GM21825 (cell line): ENCODE data around the gene THOC5.
"Not testable (repeated sequence)": the region's sequence is repeated elsewhere in the genome, so short reads cannot be mapped to it uniquely, and the experiment has no call there.

Source experiments
- ATAC-seq: cut with Tn5 transposase; IDR thresholded peaks from one replicate; pipeline ENCODE4 v1.9.1; 2021; ENCODE audit warnings: mild to moderate bottlenecking, moderate library complexity; ENCODE audit not compliant: unreplicated experiment

Gene THOC5

DNA sequence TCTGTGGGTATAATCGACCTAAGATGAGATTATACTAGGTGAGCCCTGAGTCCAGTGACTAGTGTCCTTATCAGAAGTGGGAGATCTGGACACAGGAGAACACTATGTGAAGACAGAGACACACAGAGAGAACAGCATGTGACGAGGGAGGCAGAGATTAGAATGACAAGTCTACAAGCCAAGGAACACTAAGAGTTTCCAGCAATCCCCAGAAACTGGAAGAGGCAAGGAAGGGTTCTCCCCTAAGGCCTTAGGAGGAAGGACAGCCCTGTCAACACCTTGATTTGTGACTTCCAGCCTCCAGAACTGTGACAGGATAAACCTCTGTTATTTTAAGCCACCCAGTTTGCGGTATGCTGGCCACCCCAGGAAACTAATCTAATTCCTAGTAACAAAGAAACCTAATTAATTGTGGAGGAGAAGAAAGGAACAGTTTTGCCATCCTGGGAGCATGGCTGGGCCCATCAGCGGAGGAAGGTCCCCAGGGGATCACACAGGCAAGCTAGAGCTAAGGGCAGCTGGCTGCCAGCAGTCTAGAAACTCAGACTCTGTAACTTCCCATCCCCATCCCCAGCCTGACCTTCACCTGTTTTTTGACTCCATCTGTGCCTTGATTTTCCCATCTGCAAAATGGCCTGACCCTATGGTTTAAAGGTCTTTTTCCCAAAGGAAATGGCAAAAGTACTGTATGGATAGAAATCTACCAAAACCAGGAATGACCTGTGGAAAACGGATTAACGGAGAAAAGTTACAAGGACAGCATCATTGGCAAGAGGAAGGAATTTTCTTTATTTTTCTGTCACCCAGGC is 10.3 kb upstream of the THOC5 start:
- no peak for ATAC-seq

DNA sequence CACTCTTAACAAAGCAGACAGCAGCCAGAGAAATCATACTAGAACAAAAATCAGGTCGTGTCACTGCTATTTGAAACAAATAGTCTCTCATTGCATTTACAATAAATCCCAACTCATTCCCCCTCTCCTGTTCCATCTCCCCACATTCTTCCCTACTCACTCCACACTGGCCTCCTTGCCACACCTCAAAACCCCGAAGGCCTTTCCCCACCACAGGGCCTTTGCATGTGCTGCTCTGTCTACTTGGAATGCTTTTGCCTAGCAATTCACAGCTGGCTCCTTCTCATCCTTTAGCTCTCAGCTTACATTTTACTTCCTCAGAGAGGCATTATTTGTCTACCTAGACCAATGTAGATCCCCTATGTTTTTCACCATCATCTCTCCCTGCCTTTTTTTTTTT is 6.3 kb upstream of the THOC5 start:
- ATAC-seq: no peak

DNA sequence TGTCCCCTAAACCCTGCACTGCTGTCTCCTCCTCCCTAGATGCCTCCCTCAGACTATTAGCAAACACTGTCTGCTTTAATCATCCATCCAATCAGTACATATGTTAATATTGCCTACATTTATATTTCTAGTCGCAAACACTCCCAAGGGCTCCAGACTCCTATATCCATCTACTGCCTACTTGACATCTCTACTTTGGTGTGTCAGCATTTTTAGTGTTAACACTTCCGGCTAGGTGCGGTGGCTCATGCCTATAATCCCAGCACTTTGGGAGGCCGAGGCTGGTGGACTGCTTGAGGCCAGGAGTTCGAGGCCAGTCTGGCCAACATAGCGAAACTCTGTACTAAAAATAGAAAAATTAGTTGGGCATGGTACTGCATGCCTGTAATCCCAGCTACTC is 5.5 kb upstream of the THOC5 start:
- no peak for ATAC-seq

DNA sequence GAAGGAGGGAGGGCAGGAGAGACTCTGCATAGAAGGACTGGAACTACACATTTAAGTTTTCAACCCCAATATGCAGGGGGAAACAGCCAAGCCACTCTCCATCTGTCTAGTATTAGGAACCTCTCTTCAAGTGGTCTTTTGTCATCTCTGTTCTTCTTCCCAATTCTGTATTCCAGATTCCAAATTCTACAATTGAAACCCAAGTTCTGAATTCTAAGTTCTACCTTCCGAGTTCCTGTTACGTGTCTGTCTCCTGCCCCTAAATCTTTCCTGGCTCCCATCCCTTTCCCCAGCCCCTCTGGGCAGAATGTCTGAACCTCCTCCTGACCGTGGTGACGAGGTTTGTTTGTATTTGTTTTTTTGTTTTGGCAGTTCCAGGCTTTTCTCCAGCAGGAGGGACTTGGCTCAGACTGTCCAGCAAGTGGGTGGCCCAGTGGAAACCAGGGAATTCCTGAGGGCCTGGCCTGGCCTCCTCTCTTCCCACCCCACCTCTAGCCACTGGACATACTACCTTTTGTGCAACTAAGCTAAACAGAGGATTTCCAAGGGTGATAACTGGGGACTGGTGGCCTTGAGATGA is 1.6 kb upstream of the THOC5 start:
- ATAC-seq: no peak

- ATAC-seq: not testable (repeated sequence)
These were observed 1.2 kb downstream of the THOC5 start for GRCh38 chr22:29552357-29552756.

DNA sequence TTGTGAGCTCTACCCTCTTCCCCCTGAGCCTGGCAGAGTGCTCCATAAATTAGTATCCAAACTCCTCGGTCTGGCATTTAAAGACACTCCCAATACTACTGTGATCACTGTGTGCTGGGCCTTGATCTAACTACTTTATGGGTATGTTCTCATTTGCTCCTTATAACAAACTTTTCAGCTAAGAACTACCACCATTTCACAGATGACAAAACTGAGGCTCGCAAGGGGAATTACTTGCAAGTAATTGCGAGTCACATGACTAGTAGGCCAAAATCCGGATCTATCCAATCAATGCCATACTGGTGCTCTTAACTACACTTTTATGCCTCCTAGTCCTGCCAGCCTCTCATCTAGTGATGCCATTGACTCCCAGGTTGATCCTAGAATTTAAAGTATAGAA is 3.6 kb downstream of the THOC5 start:
- no peak for ATAC-seq

GRCh38 chr22:29545045-29545444 is 8.5 kb downstream of the THOC5 start:
- ATAC-seq: not testable (repeated sequence)

DNA sequence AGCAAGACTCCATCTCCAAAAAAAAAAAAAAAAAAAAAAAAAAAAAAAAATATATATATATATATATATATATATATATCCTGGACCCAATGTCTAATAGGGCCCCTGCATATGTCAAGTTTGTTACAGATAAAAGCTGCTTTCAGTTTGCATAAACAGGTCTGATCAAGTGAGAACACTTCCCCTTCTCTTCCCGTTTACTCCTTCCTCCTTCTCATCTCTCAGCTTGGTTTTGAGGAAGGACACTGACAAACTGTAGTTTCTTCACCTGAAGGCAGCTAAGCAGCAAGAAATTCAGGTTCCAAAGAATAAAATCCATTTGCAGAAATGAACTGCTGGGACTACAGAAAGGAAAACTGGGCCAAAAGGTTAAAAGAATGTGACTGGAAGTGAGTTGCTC is 11.7 kb downstream of the THOC5 start:
- no peak for ATAC-seq

DNA sequence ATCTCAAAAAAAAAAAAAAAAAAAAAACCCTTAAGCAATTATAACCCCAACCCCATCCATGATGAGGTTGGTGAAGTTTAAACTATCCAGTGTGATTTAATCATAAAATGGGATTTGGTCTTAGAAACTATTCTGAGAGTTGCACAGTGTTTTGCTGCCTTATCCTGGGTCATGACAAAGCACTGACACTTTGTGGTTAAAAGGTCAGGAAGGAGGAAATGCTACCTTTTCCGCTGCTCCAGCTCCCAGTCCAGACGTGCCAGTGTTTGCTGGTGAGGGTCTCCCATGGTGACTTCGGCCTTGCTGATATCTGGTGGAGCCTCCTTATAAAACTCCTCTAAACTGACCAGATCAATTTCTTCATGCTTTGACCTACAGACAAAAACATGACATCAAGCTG is 14.5 kb downstream of the THOC5 start:
- no peak for ATAC-seq

DNA sequence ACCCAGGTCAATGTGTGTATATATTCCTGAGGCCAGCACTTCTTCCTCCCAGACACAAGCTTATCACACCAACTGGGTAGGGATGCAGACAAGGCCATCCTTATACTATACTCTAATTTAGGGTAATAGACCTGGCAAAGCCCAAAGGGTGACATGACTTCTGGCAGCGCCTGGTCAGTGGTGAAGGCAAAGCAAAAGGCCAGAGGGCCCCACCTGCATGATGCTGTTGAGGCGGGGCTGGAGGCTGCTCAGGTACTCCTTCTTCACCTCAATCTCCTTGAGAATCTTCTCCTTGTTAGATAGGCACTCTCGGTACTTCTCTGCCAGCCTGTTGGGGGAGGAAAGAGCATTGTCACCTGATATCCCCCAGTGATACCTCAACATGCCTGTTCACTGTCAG is 17.1 kb downstream of the THOC5 start:
- no peak for ATAC-seq

GRCh38 chr22:29531419-29531818 is 22.1 kb downstream of the THOC5 start:
- ATAC-seq: no peak

DNA sequence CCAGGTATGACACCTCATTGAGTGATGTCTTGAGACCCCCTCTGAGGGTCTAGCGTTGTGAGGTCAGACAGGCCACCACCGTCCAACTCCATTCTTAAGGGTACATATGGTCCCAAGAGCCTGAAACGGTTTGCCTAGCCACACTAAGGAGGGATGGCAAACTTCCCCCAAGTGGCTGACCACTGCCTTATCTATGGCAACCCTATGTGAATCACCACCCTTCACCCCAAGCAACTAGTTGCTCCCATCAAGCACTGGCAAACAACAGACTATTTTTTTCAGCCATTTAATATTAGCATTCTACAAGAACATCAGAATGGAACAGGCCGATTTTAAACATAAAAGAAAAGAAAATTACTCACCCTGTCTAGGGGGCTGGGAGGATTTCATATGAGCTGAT is 22.8 kb downstream of the THOC5 start:
- ATAC-seq: no peak

DNA sequence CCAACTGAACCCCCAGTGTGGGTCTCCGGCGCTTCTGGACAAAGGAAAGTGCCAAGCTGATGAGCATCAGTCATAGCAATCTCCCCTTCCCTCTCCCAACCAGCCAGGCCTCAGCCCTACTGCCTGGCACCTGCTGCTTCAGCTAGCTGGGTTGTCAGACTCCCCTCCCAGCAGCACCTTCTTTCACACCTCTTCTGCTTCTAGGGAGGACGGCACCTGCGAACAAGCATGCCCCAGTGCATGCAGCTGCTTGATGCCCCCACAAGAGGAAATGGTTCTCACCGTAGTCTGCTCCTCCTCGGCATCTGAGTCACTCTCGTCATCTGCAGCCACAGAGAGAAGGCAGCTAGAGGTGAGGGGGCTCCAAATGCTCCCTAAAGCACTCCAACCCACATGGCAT is 25.4 kb downstream of the THOC5 start:
- no peak for ATAC-seq

DNA sequence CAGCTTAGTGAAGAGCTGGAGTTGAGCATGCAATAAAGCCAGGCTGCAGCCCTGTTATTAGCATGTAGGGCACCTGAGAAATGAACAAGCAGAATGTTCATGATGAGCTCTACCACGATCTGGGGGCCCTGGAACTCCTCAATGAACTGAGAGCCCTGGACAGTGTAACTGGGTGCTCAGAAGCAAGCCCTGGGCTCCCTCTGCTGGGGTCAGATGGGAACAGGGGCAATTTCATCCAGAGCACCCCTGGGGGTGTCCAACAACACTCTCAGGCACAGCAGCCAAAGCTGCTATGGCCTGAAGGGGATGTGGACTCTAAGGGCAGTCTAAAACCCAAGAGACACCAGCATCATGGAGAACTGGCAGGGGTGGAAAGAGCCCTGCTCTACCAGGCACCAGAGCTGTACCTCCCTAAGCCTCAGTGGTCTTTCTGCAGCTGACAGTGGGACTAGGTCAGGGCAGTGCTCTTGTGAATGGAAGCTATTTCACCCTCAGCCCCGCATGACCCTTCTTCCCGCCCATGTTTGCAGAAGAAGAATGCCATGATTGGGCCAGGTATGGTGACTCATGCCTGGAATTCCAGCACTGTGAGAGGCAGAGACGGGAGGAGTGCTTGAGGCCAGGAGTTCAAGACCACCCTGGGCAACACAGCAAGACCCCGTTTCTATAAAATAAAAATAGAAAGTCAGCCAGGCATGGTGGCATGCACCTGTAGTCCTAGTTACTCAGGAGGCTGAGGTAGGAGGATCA is 28.9 kb downstream of the THOC5 start:
- no peak for ATAC-seq

DNA sequence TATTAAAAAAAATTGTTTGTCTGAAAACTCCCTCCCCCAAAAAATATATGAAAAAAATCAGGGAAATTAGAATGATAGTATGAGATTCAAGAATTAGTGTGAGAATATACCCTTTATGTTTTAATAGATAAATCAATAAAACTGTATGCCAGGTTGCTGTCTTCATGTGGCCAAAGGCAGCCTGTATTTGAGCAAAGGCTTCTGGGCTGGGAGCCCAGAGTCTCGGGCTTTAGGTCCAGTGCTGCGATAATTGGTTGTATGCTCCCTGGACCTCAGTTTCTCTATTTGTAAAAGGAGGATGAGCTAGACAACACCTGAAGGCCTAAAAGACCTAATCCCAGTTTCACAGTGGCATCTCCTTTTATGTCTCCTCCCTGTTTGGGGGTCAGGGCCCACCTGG is 29.8 kb downstream of the THOC5 start:
- no peak for ATAC-seq

GRCh38 chr22:29521526-29521925 is 32.0 kb downstream of the THOC5 start:
- no peak for ATAC-seq

- ATAC-seq: no peak
These were observed 32.7 kb downstream of the THOC5 start for GRCh38 chr22:29520851-29521250.

DNA sequence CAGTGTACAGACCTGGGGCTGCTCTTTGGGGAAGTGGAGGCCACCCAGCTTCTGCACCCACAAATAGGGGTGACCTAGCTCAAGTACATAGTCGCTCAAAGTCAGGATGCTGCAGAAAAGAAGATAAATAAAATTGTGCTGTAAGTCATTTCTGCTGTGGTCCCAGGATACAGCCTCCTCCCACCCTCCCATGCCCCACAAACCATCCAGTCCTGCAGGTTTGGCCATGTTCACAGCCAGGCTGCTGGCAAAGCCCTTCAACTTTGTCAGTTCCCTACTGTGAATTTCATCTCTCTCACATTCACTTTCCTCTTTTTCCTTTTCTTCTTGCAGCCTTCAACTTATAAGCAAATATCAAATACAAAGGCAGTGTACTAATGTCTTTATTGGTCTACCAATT is 33.6 kb downstream of the THOC5 start:
- ATAC-seq: no peak

DNA sequence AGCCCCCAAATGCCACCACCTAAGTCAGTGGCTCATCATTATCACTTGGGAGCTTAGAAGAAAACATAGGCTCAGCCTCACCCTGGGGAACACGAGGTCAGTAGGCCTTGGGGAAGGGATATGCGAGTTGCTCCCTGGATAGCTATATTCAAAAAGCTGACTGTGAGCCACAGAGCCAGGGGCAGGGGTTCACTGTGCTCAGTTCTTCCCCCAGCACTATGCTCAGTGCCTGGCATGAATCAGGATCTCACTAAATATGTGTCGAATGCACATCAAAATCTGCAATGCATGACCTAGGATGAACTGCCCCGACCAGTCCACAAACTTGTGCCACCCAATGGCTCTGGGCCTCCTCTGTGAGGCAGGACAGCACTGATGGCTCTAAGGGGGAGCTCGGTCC is 35.1 kb downstream of the THOC5 start:
- ATAC-seq: no peak

DNA sequence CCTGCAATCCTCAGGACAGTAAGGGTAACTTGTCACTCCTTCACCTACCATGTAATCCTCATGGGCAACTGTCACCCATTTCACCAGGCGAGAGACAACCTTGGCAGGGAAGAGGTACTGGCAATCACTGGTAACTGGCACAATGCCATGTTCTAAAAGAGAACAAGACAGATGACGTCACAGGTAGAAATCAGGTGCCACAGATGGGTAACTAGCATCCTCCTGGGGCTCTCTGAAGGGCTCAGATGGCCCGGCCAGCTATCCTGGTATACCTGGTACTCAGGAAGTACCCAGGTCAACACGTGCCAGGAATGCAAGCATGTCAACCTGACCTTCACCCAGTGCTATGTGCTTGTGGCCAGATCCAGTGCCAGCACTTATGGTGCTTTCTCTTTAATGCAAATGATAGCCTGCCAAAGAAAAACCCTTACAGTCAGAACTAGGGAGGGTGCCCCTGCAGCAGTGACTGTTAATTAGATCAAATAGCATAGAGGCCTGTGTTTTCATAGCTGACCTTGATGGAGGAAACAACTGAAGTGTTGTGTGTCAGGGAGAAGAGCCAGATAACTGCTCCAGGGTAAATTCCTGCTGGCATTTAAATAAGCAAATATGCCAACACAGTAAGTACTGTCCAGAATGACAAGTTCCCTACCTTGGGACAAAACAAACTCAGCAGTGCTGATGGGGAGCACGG is 36.2 kb downstream of the THOC5 start:
- ATAC-seq: no peak

- ATAC-seq: no peak
These were observed 41.5 kb downstream of the THOC5 start for GRCh38 chr22:29512031-29512430.
